Measurements from ENCODE around the gene UGT2B10. TPM values are rescaled to one million over a fixed set of nuclear protein-coding genes. Genes with fewer than 3 reads are reported as not detected.
"Not testable (repeated sequence)": the region's sequence is repeated elsewhere in the genome, so short reads cannot be mapped to it uniquely, and the experiment has no call there.

Gene UGT2B10
- 1 to 10 TPM in 1 of 2 donors, under 1 TPM in 1; 0.40 to 1.0 TPM for total RNA-seq

DNA sequence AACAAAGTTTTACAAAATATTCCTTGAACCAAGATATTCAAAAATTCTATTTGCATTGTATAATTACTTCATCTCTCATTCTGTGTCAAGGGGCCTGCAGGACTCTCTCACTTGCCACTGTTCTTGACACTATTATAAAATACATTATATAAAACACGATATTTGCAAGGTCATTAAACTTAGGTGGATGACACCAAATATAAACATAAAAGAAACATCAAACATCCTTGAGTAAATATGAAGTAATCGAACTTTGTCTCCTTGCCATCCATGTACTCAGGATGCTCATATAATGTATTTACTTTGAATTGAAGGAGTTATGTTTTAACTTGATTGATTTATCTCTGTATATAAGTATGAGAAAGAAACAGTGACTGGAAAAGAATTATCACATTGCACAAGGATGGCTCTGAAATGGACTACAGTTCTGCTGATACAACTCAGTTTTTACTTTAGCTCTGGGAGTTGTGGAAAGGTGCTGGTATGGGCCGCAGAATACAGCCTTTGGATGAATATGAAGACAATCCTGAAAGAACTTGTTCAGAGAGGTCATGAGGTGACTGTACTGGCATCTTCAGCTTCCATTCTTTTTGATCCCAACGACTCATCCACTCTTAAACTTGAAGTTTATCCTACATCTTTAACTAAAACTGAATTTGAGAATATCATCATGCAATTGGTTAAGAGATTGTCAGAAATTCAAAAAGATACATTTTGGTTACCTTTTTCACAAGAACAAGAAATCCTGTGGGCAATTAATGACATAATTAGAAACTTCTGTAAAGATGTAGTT is at the start of gene UGT2B10:
Gene UGT2B10 (plus strand): TSS at position 378 of the 793 bp plus-strand sequence. CDS start 26 bp downstream, at position 404.
- H3K27ac ChIP-seq; H3K4me1 ChIP-seq; H3K36me3 ChIP-seq; H3K9me3 ChIP-seq; DNase-seq; intact Hi-C loops (cut with DNase I); H3K9ac ChIP-seq (ENCODE audit: low read depth in 2 of 2, low read length in 2 of 2); H3K4me3 ChIP-seq; H3K27me3 ChIP-seq: not testable (repeated sequence)

DNA sequence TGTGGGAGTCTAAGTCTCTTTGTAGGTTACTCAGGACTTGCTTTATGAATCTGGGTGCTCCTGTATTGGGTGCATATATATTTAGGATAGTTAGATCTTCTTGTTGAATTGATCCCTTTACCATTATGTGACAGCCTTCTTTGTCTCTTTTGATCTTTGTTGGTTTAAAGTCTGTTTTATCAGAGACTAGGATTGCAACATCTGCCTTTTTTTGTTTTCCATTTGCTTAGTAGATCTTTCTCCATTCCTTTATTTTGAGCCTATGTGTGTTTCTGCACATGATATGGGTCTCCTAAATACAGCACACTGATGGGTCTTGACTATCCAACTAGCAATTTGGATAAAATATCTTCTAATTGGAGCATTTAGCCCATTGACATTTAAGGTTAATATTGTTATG is 44.0 kb upstream of the UGT2B10 start:
- H3K27me3 ChIP-seq; intact Hi-C loops (cut with DNase I); H3K27ac ChIP-seq: not testable (repeated sequence)

GRCh38 chr4:68773699-68774098 is 42.1 kb upstream of the UGT2B10 start:
- no peak for DNase-seq
- Histone ChIP-seq H3K27ac (no peak overlapping the region), H3K4me3 (no peak overlapping the region), H3K4me1 (no peaks in the 10 kb centered on the region), H3K27me3 (no peaks in the 10 kb centered on the region), H3K9me3 (no peaks in the 10 kb centered on the region), H3K9ac (ENCODE audit: low read depth in 2 of 2, low read length in 2 of 2) (no peak overlapping the region), H3K36me3 (no peaks in the 10 kb centered on the region)
- intact Hi-C loops (cut with DNase I): no loop called here
- no peak for TF ChIP-seq CTCF (IDR thresholded peaks at IDR 0.05)

More for the DNA sequence above, 44.0 kb upstream of the UGT2B10 start:
- H3K36me3 ChIP-seq; H3K9me3 ChIP-seq; H3K4me3 ChIP-seq; H3K9ac ChIP-seq (ENCODE audit: low read depth in 2 of 2, low read length in 2 of 2); DNase-seq; H3K4me1 ChIP-seq: not testable (repeated sequence)

GRCh38 chr4:68780232-68780631 is 35.6 kb upstream of the UGT2B10 start:
- intact Hi-C loops (cut with DNase I): no loop called here
- TF ChIP-seq CTCF (IDR thresholded peaks at IDR 0.05): no peak
- Histone ChIP-seq H3K9ac (ENCODE audit: low read depth in 2 of 2, low read length in 2 of 2) (no peak overlapping the region), H3K27ac (no peak overlapping the region), H3K4me3 (no peak overlapping the region), H3K27me3 (no peaks in the 10 kb centered on the region), H3K36me3 (no peaks in the 10 kb centered on the region), H3K4me1 (no peaks in the 10 kb centered on the region), H3K9me3 (no peaks in the 10 kb centered on the region)
- DNase-seq: no peak

- Histone ChIP-seq H3K9me3 (no peaks in the 10 kb centered on the region), H3K36me3 (no peaks in the 10 kb centered on the region), H3K9ac (ENCODE audit: low read depth in 2 of 2, low read length in 2 of 2) (no peak overlapping the region), H3K27me3 (no peaks in the 10 kb centered on the region), H3K4me1 (no peaks in the 10 kb centered on the region), H3K27ac (no peak overlapping the region), H3K4me3 (no peak overlapping the region)
- no peak for DNase-seq
- TF ChIP-seq CTCF (IDR thresholded peaks at IDR 0.05): no peak
- intact Hi-C loops (cut with DNase I): no loop called here
Observed at GRCh38 chr4:68797048-68797447, 18.7 kb upstream of the UGT2B10 start.

DNA sequence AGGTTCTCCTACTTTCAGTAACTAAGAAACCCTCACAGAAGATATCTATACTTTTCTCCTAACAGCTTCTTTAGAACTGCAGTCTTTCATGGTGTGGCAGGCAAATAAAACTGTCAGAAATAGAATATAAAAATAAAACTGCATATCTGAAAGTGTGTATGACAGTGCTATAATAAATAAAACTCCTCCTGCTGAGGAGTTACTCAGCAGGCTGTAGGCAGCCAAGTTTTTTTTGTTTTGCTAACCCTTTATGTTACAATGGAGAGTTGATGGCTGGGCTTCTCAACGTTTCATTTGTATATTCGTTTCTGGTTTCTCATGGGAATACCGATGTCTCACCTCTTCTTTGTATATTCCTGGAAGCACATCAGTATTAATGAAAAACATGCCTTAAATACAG is 18.2 kb upstream of the UGT2B10 start:
- no peak for DNase-seq
- intact Hi-C loops (cut with DNase I): no loop called here

More for the DNA sequence above, 18.2 kb upstream of the UGT2B10 start:
- Histone ChIP-seq H3K36me3 (no peaks in the 10 kb centered on the region), H3K27ac (no peak overlapping the region), H3K9ac (ENCODE audit: low read depth in 2 of 2, low read length in 2 of 2) (no peak overlapping the region), H3K4me3 (no peak overlapping the region), H3K27me3 (no peaks in the 10 kb centered on the region), H3K4me1 (no peaks in the 10 kb centered on the region), H3K9me3 (no peaks in the 10 kb centered on the region)
- no peak for TF ChIP-seq CTCF (IDR thresholded peaks at IDR 0.05)
